ENCODE results near the gene TMEM130.

Gene TMEM130

DNA sequence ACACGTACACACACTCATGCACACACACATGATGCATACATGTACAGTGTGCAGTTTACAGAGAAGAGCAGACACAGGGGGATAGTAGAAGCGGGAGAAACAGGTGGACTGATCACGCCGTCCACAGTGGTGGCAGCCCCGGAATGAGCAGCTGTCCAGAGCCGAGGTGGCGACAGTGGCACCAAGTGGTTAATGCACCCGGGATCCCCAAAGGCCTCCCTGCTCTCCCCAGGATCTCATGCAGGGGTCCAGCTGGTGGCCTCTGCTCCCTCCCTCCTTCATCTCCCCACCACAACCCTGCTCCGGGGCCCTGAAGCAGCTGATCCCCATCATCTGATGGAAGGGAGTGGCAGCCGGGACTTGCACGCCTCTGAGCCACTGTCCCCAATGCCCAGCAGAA is 29.7 kb downstream of the TMEM130 start:
- DNase-seq, result no peak

DNA sequence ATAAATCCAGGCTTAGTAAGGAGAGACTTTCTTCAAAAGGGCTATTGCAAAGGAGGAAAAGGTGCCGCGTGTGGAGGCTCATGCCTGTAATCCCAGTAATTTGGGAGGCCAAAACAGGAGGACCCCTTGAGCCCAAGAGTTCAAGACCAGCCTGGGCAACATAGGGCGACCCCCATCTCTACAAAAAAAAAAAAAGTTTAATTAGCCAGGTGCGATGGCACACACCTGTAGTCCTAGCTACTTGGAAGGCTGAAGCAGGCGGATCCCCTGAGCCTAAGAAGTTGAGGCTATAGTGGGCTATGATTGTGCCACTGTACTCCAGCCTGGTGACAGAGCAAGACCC is 32.2 kb downstream of the TMEM130 start:
- DNase-seq, result no peak

DNA sequence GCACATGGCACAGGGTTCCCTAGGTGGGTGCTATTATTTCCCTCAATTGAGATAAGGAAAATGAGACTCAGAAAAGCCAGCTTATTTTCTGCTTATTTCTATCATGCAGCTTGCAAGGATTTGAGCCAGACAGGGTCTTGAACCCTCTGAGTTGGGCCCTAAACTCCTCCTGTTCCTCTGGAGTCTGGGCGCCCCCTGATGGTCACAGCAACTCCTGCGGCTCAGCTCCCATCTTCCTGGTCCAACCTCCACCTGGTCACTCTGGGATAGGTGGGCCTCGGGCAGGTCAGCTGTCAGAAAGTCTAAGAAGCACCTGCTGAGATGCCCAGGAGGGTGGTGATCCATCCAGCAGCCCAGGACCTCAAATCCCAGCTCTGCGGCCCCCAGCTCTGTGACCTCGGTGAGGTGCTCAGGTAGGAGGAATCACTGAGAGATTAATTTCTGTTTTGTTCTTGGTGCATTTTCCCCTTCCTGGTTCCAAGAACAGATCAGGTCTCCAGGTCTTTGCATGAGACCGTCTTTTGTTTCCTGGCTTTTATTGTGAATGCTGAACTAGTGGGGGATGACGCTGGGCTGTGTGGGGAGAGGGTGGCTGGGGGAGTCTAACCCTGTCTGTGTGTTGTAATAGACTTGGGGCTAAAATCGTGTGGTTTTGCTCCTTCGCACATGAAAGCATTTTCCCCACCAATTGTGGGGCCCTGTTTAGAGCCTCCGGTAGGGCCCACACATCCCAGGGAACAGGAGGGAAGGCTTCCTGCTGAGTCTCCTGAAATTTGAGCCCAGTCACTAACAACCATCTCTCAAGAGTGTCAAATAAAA is 32.8 kb downstream of the TMEM130 start:
- peak; percentile 31 for DNase-seq

DNA sequence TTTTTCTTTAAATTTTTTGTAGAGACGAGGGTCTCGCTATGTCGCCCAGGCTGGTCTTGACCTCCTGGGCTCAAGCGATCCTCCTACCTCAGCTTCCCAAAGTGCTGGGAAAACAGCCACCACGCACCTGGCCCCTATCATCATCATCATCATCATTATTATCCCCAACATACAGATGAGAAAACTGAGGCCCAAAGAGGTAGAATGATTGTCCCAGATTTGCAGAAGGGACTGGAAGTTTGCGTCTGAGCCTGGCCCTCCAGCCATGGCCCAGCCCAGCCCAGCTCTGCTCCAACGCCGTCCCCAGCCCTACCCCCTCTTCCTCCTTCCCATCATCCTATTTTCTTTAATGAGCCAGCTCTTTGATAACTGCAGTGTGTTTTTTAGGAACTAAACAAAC is 34.9 kb downstream of the TMEM130 start:
- no peak for DNase-seq

DNA sequence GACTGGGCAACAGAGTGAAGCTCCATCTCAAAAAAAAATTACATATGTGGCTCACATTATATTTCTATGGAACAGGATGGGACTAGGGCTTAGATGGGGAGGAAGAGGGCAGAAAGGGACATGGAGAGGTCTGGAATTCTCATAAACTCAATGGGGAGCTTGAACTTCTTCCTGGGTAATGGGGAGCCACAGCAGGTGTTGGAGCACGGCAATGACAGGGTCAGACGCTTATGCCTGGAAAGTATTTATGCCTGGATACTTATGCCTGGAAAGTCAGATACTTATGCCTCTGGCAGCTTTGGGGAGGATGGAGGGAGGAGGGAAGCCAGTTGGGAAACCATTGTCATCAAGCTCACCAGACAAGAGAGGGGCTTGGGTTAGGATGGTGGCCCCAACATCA is 36.8 kb downstream of the TMEM130 start:
- no peak for DNase-seq

DNA sequence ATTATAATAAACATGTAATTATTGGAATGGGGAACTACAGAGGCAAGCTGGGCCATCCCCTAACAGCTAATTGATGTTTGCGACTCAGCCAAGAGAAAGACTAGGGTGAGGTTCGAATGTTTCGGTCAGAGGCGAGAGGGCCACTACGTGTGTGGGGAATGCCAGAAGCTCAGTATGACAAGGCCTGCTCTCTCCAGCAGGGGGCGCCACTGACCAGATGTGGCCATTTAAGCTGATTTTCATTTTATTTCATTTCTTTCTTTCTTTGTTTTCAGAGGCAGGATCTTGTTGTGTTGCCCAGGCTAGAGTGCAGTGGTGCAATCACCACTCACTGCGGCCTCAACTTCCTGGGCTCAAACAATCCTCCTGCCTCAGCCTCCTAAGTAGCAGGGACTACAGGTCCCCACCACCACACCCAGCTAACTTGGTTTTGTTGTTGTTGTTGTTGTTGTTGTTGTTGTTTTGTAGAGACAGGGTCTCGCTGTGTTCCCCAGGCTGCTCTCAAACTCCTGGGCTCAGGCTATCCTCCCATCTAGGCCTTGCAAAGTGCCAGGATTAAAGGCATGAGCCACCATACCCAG is 38.1 kb downstream of the TMEM130 start:
- DNase-seq, result no peak

DNA sequence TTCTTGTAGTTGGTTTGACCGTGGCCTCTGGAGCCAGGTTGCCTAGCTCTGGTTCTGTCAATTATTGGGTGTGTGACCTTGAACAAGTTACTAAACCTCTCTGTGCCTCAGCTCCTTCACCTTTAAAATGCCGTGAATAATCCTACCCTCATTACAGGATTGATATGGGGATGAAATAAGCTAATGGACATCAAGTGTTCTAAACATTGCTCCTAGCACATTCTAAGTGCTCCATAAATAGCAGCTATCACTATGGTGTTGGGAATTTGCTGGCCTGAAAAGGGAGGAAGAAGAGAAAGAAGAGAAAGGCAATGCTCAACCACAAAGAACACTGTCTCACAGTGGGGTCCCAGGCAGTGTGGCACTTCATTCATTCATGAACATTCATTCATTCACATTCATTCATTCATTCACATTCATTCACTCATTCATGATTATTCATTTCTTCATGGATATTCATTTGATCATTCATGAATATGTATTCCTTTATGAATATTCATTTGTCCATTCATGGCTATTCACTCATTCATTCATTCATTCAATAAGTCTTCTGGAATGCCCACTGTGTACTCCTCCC is 38.8 kb downstream of the TMEM130 start:
- DNase-seq, result no peak

DNA sequence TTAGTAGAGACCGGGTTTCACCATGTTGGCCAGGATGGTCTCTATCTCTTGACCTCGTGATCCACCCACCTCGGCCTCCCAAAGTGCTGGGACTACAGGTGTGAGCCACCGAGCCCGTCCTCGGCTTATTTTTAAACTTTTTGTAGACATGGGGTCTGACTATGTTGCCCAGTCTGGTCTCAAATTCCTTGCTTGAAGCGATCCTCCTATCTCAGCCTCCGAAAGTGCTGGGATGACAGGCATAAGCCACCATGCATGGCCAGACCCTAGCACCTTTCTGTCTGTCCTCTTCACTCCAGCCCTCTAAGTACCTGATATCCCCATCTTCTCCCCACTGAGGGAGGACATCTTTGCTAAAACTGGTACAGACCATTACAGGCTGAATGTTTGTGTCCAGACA is 41.4 kb downstream of the TMEM130 start:
- no peak for DNase-seq

DNA sequence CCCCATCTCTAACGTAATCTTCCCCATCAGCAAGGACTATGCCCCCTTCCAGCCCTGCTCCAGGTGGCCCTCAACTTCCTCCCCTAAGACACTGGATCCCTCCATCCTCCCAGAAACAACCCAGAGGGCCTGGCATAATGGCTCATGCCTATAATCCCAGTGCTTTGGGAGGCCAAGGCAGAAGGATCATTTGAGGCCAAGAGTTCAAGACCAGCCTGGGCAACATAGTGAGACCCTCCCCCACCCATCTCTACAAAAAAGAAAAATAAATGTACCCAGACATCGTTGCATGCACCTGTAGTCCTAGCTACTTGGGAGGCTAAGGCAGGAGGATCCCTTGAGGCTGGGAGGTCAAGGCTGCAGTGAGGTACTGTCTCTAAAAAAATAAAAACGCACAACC is 42.6 kb downstream of the TMEM130 start:
- no peak for DNase-seq

DNA sequence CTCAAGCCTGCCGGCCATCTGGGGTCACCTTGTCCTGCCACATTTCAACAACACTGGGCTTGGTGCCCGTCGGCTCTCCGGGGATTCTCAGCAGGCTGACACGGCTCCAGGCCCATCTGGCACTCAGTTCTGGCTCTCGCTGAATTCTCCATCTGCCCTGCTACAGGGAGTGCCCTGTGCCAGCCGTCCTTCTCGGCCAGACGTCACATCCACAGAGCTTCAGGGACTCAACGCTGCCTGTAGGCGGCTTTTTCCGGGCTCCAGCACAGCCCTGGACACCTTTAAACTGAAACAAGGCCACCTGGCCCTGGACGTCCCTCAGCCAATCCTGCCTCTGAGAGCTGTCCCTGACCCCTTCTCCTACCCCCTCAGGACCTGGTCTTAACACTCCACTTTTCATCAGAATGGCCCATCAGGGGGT is 43.0 kb downstream of the TMEM130 start:
- DNase-seq, result no peak

DNA sequence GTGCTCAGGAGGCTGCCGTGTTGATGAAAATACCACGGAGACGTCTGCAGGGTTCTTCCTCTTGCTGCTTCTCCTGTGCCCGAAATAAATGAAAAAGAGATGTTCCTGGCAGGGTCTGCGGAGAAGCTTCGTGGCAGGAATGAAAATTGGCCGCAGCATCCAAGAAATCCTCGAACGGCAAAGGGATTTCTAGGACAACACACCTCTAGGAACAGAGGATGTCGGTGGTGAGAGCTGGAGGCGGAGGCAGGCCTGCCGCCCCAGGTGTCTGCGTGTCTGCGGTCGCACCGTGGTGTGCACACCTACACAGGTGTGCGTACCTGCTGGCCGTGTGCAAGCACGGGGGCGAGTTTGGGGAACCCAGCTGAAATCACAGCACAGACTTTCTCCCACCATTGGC is 43.4 kb downstream of the TMEM130 start:
- DNase-seq, result no peak

DNA sequence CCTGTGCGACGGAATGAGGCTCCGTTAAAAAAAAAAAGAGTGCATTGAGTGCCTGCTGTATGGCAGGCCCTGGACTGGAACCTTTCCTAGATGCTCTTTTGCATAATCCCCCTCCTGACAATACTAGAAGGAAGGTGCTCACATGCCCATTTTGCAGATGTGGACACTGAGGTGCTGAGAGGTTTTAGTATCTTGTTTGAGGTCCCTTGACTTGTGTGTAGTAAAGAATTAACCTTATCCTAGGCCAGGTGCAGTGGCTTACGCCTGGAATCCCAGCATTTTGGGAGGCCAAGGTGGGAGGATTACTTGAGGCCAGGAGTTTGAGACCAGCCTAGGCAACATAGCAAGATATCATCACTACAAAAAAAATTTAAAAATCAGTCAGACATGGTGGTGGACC is 46.6 kb downstream of the TMEM130 start:
- DNase-seq, result no peak

DNA sequence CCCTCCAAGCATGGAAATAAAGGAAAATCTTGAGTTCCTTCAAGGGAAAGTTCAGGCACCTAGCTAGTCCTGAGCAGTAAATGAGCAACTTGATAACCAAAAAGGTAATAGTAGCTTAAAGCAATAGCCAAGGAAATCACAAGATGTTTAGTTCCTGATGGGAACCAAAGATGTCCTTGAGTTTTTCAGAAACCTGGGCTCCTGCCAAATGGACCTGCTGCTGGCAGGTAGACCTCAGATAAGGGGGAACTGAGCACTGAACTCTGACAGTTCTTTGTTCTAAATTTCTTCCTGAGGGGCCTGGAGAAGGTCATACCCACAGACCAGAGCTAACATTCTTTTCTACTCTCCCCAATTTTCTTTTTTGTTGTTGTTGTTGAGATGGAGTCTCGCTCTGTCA is 48.5 kb downstream of the TMEM130 start:
- no peak for DNase-seq

DNA sequence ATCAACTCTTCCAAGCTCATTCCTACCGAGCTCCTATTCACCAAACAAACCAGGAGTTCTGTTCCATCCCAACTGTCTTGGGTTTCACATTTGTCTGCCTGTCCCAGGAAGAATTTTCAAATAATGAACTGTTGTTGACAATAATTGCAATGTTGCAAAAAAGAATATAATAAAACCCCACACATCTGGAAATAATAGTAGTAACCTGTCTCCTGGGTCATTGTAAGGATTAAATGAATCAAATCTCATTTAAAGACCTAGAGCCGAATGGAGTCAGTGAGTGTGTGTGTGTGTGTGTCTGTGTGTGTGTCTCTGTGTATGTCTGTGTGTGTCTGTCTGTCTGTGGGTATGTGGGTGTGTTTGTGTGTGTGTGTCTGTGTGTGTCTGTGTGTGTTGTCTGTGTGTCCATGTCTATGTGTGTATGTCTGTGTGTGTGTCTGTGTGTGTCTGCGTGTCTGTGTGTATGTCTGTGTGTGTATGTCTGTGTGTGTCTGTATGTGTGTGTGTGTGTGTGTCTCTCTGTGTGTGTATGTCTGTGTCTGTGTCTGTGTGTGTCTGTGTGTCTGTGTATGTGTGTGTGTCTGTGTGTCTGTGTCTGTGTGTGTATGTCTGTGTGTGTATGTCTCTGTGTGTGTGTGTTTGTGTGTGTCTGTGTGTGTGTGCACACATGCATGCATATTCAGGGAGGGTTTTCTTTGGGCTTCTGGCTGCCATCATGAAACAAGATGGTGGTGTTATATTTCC is 52.7 kb downstream of the TMEM130 start:
- no peak for DNase-seq

DNA sequence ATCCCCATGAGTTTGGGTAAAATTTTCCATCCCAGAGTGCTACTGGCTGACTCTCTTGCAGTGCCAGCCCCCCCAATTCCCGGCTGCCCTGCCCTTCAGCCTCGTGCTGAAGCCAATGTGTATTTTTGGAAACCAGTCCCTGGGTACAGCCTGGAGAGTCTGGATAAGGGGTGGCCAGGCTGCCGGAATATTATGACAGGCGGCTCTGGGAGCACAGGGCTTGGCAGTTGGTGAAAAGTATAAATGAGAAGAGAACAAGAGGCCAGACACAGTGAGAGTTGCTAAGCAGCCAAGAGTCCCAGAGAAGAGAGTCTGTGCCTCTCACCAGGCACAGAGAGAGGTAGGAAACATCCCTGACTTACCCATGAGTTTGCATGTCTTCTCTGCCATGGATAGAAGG is 53.6 kb downstream of the TMEM130 start:
- no peak for DNase-seq

DNA sequence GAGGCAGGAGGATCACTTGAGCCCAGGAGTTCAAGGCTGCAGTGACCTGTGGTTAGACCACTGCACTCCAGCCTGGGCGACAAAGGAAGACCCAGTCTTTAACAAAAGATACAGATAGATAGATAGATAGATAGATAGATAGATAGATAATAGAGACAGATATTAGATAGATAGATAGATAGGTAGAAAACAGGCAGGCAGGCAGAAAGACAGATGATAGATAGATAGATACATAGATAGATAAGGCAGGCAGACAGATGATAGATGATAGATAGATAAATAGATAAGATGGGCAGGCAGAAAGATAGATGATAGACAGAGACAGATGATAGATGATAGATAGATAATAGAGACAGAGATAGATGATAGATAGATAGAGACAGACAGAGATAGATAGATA is 54.5 kb downstream of the TMEM130 start:
- DNase-seq, result no peak

DNA sequence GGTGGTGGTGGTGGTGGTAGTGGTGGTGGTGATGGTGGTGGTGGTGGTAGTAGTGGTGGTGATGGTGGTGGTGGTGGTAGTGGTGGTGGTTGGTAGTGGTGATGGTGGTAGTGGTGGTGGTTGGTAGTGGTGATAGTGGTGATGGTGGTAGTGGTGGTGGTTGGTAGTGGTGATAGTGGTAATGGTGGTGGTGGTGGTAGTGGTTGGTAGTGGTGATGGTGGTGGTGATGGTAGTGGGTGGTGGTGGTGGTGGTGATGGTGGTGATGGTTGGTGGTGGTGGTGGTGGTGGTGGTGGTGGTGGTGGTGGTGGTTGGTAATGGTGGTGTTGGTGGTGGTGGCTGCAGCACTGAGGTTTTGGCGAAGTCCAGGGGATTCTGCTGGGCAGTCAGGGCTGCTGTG is 58.5 kb downstream of the TMEM130 start:
- no peak for DNase-seq

DNA sequence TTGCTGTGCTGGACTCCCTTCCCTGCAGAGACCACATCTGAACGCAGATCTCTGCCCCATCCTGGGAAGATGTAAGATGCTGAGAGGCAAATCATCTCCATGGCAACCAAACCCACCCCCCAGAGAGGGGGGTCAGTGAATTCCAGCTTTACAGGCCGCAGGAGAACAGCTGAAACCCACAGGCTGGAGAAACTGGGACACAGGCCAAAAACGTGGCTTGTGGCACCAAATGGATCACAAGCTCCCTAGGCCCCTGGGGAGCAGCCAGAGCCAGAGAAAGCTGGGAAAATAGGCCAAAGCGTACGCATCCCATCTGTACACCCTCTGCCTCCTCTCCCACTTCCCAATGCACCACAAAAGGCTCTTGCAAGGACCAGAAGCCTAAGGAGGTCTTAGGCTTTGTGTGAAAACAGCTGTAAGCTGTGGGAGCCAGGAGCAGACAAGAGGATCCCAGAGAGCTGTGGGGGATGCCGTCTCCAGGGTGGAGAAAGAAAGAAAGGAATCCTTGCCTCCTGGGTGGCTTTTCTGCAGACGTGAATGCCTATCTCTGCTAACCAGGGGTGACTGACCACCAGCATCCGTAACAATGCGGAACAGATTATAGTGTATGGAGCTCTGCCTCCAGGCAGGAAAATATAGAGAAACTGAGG is 59.5 kb downstream of the TMEM130 start:
- DNase-seq, result no peak

DNA sequence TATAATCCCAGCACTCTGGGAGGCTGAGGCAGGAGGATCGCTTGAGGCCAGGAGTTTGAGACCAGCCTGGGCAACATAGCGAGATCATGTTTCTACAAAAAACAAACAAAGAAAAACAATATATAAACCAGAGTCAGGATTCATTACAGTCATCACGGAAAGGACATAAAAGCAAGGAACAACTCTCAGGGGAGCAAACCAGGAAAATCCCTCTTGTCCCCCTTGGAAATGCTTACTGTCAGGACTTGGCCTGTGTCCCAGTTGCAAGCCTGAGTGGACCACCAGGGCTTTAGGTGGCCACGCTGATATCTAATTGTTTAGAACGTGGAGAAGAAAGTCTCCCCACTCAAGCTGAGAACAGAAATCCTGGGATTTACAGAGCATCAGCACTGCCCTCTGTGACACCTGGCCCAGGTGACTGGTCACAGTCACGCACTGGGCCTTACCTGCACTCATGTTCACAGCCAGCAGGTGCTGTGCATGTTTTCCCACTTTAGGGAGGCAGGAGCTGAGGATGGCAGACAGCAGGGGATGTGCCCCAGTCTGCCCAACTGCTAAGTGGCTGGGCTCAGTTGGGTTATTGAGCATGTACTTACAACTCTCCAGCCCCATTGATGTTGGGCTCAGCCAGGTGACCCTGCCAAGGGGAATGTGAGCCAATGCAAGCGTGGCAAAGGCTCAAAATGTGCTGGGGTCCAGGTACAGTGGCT is 60.9 kb downstream of the TMEM130 start:
- DNase-seq, result no peak

DNA sequence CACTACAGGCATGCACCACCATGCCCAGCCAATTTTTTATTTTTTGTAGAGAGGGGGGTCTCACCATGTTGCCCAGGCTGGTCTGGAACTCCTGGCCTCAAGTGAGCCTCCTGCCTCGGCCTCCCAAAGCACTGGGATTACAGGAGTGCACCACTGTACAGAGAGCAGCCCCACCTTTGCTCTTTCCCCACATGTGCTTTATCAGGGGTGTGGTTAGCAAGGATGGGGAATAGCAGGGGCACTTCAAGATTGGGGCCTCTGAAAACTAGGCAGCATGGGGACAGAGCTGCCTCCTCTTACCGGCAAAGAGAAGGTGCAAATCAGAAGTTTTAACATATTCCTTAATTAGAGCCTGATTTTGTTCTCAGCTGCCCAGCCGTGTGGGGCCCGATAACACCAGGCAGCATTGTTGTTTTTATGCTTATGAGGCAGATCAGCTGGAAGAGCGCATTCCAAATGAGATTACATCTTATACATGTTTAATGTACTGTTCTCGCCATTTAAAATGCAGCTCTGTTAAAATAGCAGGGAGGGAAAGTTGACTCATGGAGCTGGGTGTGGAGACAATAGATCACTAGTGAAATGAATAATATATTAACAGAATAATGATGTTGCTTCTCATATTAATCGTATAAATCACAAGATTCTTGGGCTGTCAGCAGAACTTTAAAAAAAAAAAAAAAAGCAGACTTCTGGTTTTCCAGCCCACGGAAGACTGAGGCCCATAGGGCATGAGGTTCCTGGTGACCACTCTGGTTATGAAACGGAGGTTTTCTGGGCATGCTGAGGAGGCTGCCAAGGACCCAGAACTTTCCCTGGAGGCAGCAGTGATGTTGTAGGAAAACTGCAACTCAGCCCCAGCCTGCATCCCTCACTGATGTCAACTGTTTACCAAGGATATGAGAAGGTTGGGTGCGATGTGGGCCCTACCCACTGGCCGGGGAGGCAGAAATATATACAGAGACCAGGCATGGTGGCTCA is 62.5 kb downstream of the TMEM130 start:
- no peak for DNase-seq

Data from NCI-H774 (cell line).